HEK293 (cell line): ENCODE data around the gene GRB2.
A peak's percentile ranks its signal among the peaks of the same experiment; 100 is the strongest.

ENCODE experiments used
- CTCF ChIA-PET: fragments of 350-600 bp; formaldehyde crosslinking; extraction: SDS; loops from one replicate; lab custom pipeline; 2021; ENCODE audit warnings: antibody characterized with exemption; lab: Yijun Ruan, JAX
- POLR2A ChIA-PET: fragments of 300-600 bp; formaldehyde crosslinking; extraction: SDS; loops from one replicate; lab custom pipeline; 2020; ENCODE audit warnings: antibody characterized with exemption, inconsistent platforms; lab: Yijun Ruan, JAX
- H3K27ac ChIP-seq: fragments of 200-500 bp; sonication (Bioruptor generic); 2 replicates; pipeline ENCODE4 v1.5.1; 2014; ENCODE audit warnings: low read depth, low read length, control low read depth, inconsistent platforms; ENCODE audit errors: extremely low read depth
- H3K36me3 ChIP-seq, 2 experiments: fragments of 200-500 bp in 1 of 2; sonication (Bioruptor generic) in 1 of 2; 1 replicate in 1 of 2; 2 replicates in 1 of 2; pipeline ENCODE4 v1.5.1; 2014 to 2017; ENCODE audit warnings: inconsistent platforms in 2 of 2, low read length in 2 of 2; ENCODE audit not compliant: control insufficient read depth in 2 of 2, insufficient read depth in 1 of 2
- H3K4me1 ChIP-seq: fragments of 200-500 bp; sonication (Bioruptor generic); 2 replicates; pipeline ENCODE4 v1.5.1; 2014; ENCODE audit warnings: mild to moderate bottlenecking, low read length, inconsistent platforms; ENCODE audit not compliant: control insufficient read depth, insufficient read depth
- H3K4me3 ChIP-seq: 2 replicates; pipeline ENCODE4 v1.5.1; 2011; ENCODE audit warnings: low read depth, mild to moderate bottlenecking, control low read depth, low read length, moderate library complexity
- H3K9me3 ChIP-seq: fragments of 200-500 bp; sonication (Bioruptor generic); 2 replicates; pipeline ENCODE4 v1.5.1; 2014; ENCODE audit warnings: low read depth, low read length, inconsistent platforms; ENCODE audit not compliant: control insufficient read depth, insufficient read depth
- EGR2 ChIP-seq: fragments of 450-650 bp; formaldehyde crosslinking; IDR thresholded peaks from 2 replicates; pipeline ENCODE4 v1.5.1; 2016; ENCODE audit warnings: low read depth, missing biosample characterization, missing genetic modification characterization
- IKZF3 ChIP-seq: fragments of 450-650 bp; IDR thresholded peaks from 2 replicates; pipeline ENCODE4 v1.5.0; 2018; ENCODE audit warnings: missing biosample characterization, mild to moderate bottlenecking, missing genetic modification characterization, moderate library complexity
- KLF8 ChIP-seq: fragments of 450-650 bp; formaldehyde crosslinking; IDR thresholded peaks from 2 replicates; pipeline ENCODE4 v1.5.1; 2016; ENCODE audit warnings: missing biosample characterization, missing genetic modification characterization
- MZF1 ChIP-seq: fragments of 450-650 bp; formaldehyde crosslinking; IDR thresholded peaks from 2 replicates; pipeline ENCODE4 v1.5.1; 2017; ENCODE audit warnings: missing biosample characterization, missing genetic modification characterization, borderline replicate concordance
- PRDM1 ChIP-seq: fragments of 450-650 bp; formaldehyde crosslinking; IDR thresholded peaks from 2 replicates; pipeline ENCODE4; 2016; ENCODE audit warnings: missing biosample characterization, missing genetic modification characterization
- PRDM10 ChIP-seq: fragments of 450-650 bp; formaldehyde crosslinking; IDR thresholded peaks from 2 replicates; pipeline ENCODE4 v1.5.1; 2016; ENCODE audit warnings: missing biosample characterization, missing genetic modification characterization
- REPIN1 ChIP-seq: fragments of 450-650 bp; formaldehyde crosslinking; IDR thresholded peaks from 2 replicates; pipeline ENCODE4 v1.5.1; 2017; ENCODE audit warnings: missing biosample characterization, missing genetic modification characterization, low read depth
- ZBTB26 ChIP-seq: fragments of 450-650 bp; formaldehyde crosslinking; optimal IDR thresholded peaks from 2 replicates; pipeline ENCODE3; 2016; ENCODE audit warnings: missing biosample characterization, mild to moderate bottlenecking, missing genetic modification characterization
- ZFHX2 ChIP-seq: fragments of 450-650 bp; formaldehyde crosslinking; conservative IDR thresholded peaks from 2 replicates; pipeline ENCODE4 v1.5.1; 2016; ENCODE audit warnings: missing biosample characterization, missing genetic modification characterization
- ZNF366 ChIP-seq: fragments of 450-650 bp; formaldehyde crosslinking; conservative IDR thresholded peaks from 2 replicates; pipeline ENCODE4 v1.5.1; 2016; ENCODE audit warnings: missing biosample characterization, missing genetic modification characterization
- ZNF518A ChIP-seq: fragments of 450-650 bp; formaldehyde crosslinking; conservative IDR thresholded peaks from 2 replicates; pipeline ENCODE4 v1.5.1; 2016; ENCODE audit warnings: low read depth, missing biosample characterization, missing genetic modification characterization
- ZNF548 ChIP-seq: fragments of 450-650 bp; formaldehyde crosslinking; IDR thresholded peaks from 2 replicates; pipeline ENCODE4 v1.5.1; 2016; ENCODE audit warnings: missing biosample characterization, missing genetic modification characterization
- ZNF747 ChIP-seq: fragments of 450-650 bp; formaldehyde crosslinking; IDR thresholded peaks from 2 replicates; pipeline ENCODE4 v1.5.1; 2016; ENCODE audit warnings: missing biosample characterization, missing genetic modification characterization
- TF ChIP-seq, protein P1 (sequence below): fragments of 450-650 bp; formaldehyde crosslinking; IDR thresholded peaks from 2 replicates; pipeline ENCODE4 v1.5.1; 2016; ENCODE audit warnings: missing biosample characterization, missing genetic modification characterization
- TF ChIP-seq, protein P2 (sequence below): fragments of 450-650 bp; formaldehyde crosslinking; IDR thresholded peaks from 2 replicates; pipeline ENCODE4 v1.5.1; 2016; ENCODE audit warnings: missing biosample characterization, missing genetic modification characterization

The GRB2 gene

GRCh38 chr17:75404223-75404730 lies 1.2 kb downstream of the GRB2 start:
- Histone ChIP-seq H3K27ac (peak overlapping the region; percentile 94), H3K36me3 (peaks cover 0 to 3% of the 10 kb centered on the region in 2 experiments; a peak in 1 of 3 replicates), H3K4me1 (0 out of 2 replicates have a peak, but pooled peaks cover 8% of the 10 kb centered on the region), H3K9me3 (no peaks in the 10 kb centered on the region), H3K4me3 (peak overlapping the region; percentile 96)
- ChIA-PET POLR2A (interaction anchor here (1.0 to 2.8 kb wide), 3 partner anchors 7 to 11 kb away, joined by 4 to 52 read pairs (median 15); no protein-coding TSS in a partner anchor), CTCF (interaction anchor here (0.5 to 2.1 kb wide), 11 partner anchors 8 to 164 kb away, joined by 3 to 12 read pairs (median 4); partner anchors contain the start of gene MIF4GD)
- TF ChIP-seq MZF1 (tag by site-specific recombination) (peak; percentile 88), EGR2 (peak; percentile 58), PRDM10 (tag by site-specific recombination) (peak; percentile 35; the same call in 1 of the 2 replicates), IKZF3 (tag by site-specific recombination) (peak; percentile 89), PRDM1 (tag by site-specific recombination) (peak; percentile 99), REPIN1 (tag by site-specific recombination) (0 out of 2 replicates have a peak, but pooled peaks have one; percentile 12), ZBTB26 (tag by site-specific recombination) (peak; percentile 31), ZFHX2 (tag by site-specific recombination) (peak; percentile 42), ZNF518A (no peak), ZNF747 (no peak), ZNF548 (tag by site-specific recombination) (no peak), ZNF366 (peak; percentile 88), KLF8 (tag by site-specific recombination) (peak; percentile 11; the same call in 1 of the 2 replicates)
- TF ChIP-seq, protein P1, sequence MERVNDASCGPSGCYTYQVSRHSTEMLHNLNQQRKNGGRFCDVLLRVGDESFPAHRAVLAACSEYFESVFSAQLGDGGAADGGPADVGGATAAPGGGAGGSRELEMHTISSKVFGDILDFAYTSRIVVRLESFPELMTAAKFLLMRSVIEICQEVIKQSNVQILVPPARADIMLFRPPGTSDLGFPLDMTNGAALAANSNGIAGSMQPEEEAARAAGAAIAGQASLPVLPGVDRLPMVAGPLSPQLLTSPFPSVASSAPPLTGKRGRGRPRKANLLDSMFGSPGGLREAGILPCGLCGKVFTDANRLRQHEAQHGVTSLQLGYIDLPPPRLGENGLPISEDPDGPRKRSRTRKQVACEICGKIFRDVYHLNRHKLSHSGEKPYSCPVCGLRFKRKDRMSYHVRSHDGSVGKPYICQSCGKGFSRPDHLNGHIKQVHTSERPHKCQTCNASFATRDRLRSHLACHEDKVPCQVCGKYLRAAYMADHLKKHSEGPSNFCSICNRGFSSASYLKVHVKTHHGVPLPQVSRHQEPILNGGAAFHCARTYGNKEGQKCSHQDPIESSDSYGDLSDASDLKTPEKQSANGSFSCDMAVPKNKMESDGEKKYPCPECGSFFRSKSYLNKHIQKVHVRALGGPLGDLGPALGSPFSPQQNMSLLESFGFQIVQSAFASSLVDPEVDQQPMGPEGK (tag by site-specific recombination) = peak; percentile 74
- TF ChIP-seq, protein P2, sequence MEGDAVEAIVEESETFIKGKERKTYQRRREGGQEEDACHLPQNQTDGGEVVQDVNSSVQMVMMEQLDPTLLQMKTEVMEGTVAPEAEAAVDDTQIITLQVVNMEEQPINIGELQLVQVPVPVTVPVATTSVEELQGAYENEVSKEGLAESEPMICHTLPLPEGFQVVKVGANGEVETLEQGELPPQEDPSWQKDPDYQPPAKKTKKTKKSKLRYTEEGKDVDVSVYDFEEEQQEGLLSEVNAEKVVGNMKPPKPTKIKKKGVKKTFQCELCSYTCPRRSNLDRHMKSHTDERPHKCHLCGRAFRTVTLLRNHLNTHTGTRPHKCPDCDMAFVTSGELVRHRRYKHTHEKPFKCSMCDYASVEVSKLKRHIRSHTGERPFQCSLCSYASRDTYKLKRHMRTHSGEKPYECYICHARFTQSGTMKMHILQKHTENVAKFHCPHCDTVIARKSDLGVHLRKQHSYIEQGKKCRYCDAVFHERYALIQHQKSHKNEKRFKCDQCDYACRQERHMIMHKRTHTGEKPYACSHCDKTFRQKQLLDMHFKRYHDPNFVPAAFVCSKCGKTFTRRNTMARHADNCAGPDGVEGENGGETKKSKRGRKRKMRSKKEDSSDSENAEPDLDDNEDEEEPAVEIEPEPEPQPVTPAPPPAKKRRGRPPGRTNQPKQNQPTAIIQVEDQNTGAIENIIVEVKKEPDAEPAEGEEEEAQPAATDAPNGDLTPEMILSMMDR = peak; percentile 95
